K562 (cell line): ENCODE results near the gene C4orf50. TPM values are rescaled to one million over a fixed set of nuclear protein-coding genes. Genes with fewer than 3 reads are reported as not detected.

Experiments used
- ATAC-seq: fragments of 200-7000 bp; cut with Tn5 transposase; 3 replicates; pipeline ENCODE4 v1.9.1; 2020; ENCODE audit warnings: moderate library complexity
- BruUV-seq: library from RNA; stranded (reverse); fragments of 400-500 nt; replicated peaks from 2 replicates; lab custom pipeline; 2021; lab: Mats Ljungman, UMichigan
- CTCF ChIA-PET: fragments of 300-600 bp; formaldehyde crosslinking; extraction: SDS; loops from one replicate; lab custom pipeline; 2021; ENCODE audit warnings: low intra/inter-chr PET ratio; lab: Yijun Ruan, JAX
- POLR2A ChIA-PET: fragments of 300-600, 350-650 bp; sonication (Branson Sonifier 250); formaldehyde crosslinking; extraction: SDS; loops from one replicate; lab custom pipeline; 2021; ENCODE audit warnings: antibody characterized with exemption, inconsistent platforms; lab: Yijun Ruan, JAX
- DNase-seq, 4 experiments: peaks; one replicate each; pipeline versions ENCODE4 v3.0.0 to v3.0.0-alpha.2; 2011 to 2018; ENCODE audit warnings: low spot score in 3 of 4, mixed read lengths in 3 of 4; ENCODE audit errors: extremely low read depth in 1 of 4
- FAIRE-seq: peaks from 2 replicates; lab custom pipeline; 2011; peaks lifted over from hg19 to GRCh38; lab: Jason Lieb, UNC
- H2AFZ ChIP-seq: 2 replicates; pipeline ENCODE4 v1.6.0; 2011; ENCODE audit warnings: low read depth, low read length, control low read depth, inconsistent platforms
- H3K27ac ChIP-seq: fragments of 200-600 bp; 3 replicates; pipeline ENCODE4 v1.8.0; 2011; ENCODE audit warnings: low read depth, mild to moderate bottlenecking, control low read depth, inconsistent platforms, low read length, moderate library complexity, mixed read lengths; ENCODE audit errors: extremely low read depth
- H3K27me3 ChIP-seq, 2 experiments: fragments of 300-600 bp in 1 of 2; 2 replicates in 1 of 2; 3 replicates in 1 of 2; pipeline versions ENCODE4 v1.6.0 to v1.8.0; 2011; ENCODE audit warnings: inconsistent platforms in 2 of 2, low read length in 2 of 2, mild to moderate bottlenecking in 1 of 2, mixed read lengths in 1 of 2, moderate library complexity in 1 of 2; ENCODE audit not compliant: control insufficient read depth in 2 of 2, insufficient read depth in 2 of 2
- H3K36me3 ChIP-seq: fragments of 300-600 bp; 3 replicates; pipeline ENCODE4 v1.8.0; 2011; ENCODE audit warnings: mild to moderate bottlenecking, low read length, inconsistent platforms; ENCODE audit not compliant: control insufficient read depth, insufficient read depth
- H3K4me1 ChIP-seq, 2 experiments: fragments of 200-600 bp in 1 of 2; replicated peaks in 1 of 2; 2 replicates in 1 of 2; 3 replicates in 1 of 2; pipeline versions ENCODE4 v1.5.1 to v1.8.0; 2011; ENCODE audit warnings: inconsistent platforms in 2 of 2, low read length in 2 of 2, mild to moderate bottlenecking in 1 of 2, mixed read lengths in 1 of 2, moderate library complexity in 1 of 2; ENCODE audit not compliant: control insufficient read depth in 2 of 2, insufficient read depth in 2 of 2
- H3K4me2 ChIP-seq: 2 replicates; pipeline ENCODE4 v1.6.1; 2011; ENCODE audit warnings: low read length, control low read depth, inconsistent platforms, mixed read lengths; ENCODE audit not compliant: insufficient read depth
- H3K4me3 ChIP-seq: fragments of 200-600 bp; sonication (generic), shearing (Covaris generic); 2 replicates; pipeline ENCODE4 v1.5.1; 2016; ENCODE audit warnings: control low read depth, inconsistent platforms
- H3K79me2 ChIP-seq: fragments of 200-600 bp; 3 replicates; pipeline ENCODE4 v1.8.0; 2011; ENCODE audit warnings: low read length, inconsistent platforms; ENCODE audit not compliant: control insufficient read depth, insufficient read depth
- H3K9ac ChIP-seq, 2 experiments: 2 replicates each; pipeline versions ENCODE4 v1.6.0 to v1.6.1; 2011; ENCODE audit warnings: low read depth in 2 of 2, low read length in 2 of 2, control low read depth in 1 of 2, inconsistent platforms in 1 of 2, mild to moderate bottlenecking in 1 of 2, mixed read lengths in 1 of 2; ENCODE audit not compliant: insufficient read depth in 1 of 2
- H3K9me1 ChIP-seq: one replicate; pipeline ENCODE4 v1.6.0; 2011; ENCODE audit warnings: inconsistent platforms, mild to moderate bottlenecking, low read length, moderate library complexity; ENCODE audit not compliant: control insufficient read depth, insufficient read depth
- H3K9me3 ChIP-seq: replicated peaks from 2 replicates; pipeline ENCODE4 v1.5.1; 2011; ENCODE audit warnings: low read depth, low read length, inconsistent platforms; ENCODE audit not compliant: control insufficient read depth, insufficient read depth
- H4K20me1 ChIP-seq: replicated peaks from 2 replicates; pipeline ENCODE4 v1.6.1; 2011; ENCODE audit warnings: low read length, inconsistent platforms, mixed read lengths; ENCODE audit not compliant: control insufficient read depth, insufficient read depth
- E2F6 ChIP-seq, 2 experiments: IDR thresholded peaks; 2 replicates each; pipeline ENCODE4 v1.6.1; 2011; ENCODE audit warnings: borderline replicate concordance in 1 of 2, control low read depth in 1 of 2, low read depth in 1 of 2, low read length in 1 of 2, mild to moderate bottlenecking in 1 of 2, mixed read lengths in 1 of 2, moderate library complexity in 1 of 2; ENCODE audit not compliant: insufficient read depth in 1 of 2, insufficient read length in 1 of 2, poor library complexity in 1 of 2, severe bottlenecking in 1 of 2; ENCODE audit errors: extremely low read depth in 1 of 2
- PTRF ChIP-seq: fragments of 450-650 bp; IDR thresholded peaks from 2 replicates; pipeline ENCODE4 v1.6.1; 2016; ENCODE audit warnings: mild to moderate bottlenecking, missing genetic modification characterization, missing compliant biosample characterization
- RFX1 ChIP-seq: fragments of 450-650 bp; IDR thresholded peaks from 2 replicates; pipeline ENCODE4 v1.6.1; 2016; ENCODE audit warnings: mild to moderate bottlenecking, moderate library complexity
- WGBS: fragments of 100-300 bp; shearing (Covaris generic); methylation state at CpG from one replicate; pipeline ENCODE4 v1.1.6; 2016; ENCODE audit warnings: low coverage, mixed read lengths; ENCODE audit not compliant: insufficient coverage; ENCODE audit errors: missing lambda C conversion rate; 5-methylcytosine and 5-hydroxymethylcytosine counted together
- in situ Hi-C: fragments of 300-500 bp; cut with MboI; formaldehyde crosslinking; loops from 4 replicates; pipeline ENCODE4 v1.15.0; 2018; ENCODE audit warnings: inconsistent platforms, mixed read lengths
- intact Hi-C: fragments of 100-400 bp; cut with micrococcal nuclease; formaldehyde crosslinking; loops from 2 replicates; pipeline ENCODE4 v1.14.2; 2022
- polyA plus RNA-seq, 8 experiments: library from polyadenylated mRNA; depleted of rRNA in 4 of 8; stranded (reverse) in 5 of 8; unstranded in 3 of 8; fragments of >200 nt; fragmentation: Nextera tagmentation in 2 of 8; fragmentation: Illumina TruSeq in 1 of 8; extraction: Ambion mirVana in 2 of 8; extraction: Trizol in 1 of 8; gene quantifications; 2 replicates each; pipeline versions ENCODE4 v1.2.1 to v1.2.3, GENCODE V29; 2011 to 2014; ENCODE audit warnings: inconsistent platforms in 1 of 8, missing spikeins in 1 of 8
- total RNA-seq, 7 experiments: library from RNA; depleted of rRNA in 6 of 7; stranded (reverse); fragments of >200 nt in 6 of 7; fragmentation: Illumina TruSeq in 2 of 7; extraction: Trizol in 2 of 7; gene quantifications; 2 replicates each; pipeline versions ENCODE4 v1.2.1 to v1.2.3, GENCODE V29; 2011 to 2021; ENCODE audit warnings: low replicate concordance in 1 of 7

Gene C4orf50
- total and polyA plus RNA-seq, 9 of the 15 experiments (the other 6 are each of a cell fraction or from before 2014, with no cell fraction given) = not detected

- Histone ChIP-seq H3K9me1 (no peaks in the 10 kb centered on the region), H3K4me1 (no peaks in the 10 kb centered on the region), H3K36me3 (no peaks in the 10 kb centered on the region), H3K9ac (no peak overlapping the region), H3K79me2 (no peaks in the 10 kb centered on the region), H3K27me3 (peaks cover 10 to 61% of the 10 kb centered on the region in 2 experiments; a peak in 4 of 5 replicates), H3K4me3 (no peak overlapping the region), H4K20me1 (no peaks in the 10 kb centered on the region; the same call in none of the 2 replicates), H2AFZ (no peak overlapping the region), H3K27ac (no peak overlapping the region), H3K9me3 (no peaks in the 10 kb centered on the region)
- DNase-seq = no peak
- in situ Hi-C loops = no loop called here
- WGBS = 0% methylated on average over 18 of the region's 20 CpGs
- ChIA-PET CTCF (no interaction called here), POLR2A (interaction anchor here (1.3 kb wide), 1 partner anchor 10 kb away, joined by 6 read pairs; no protein-coding TSS in a partner anchor)
- intact Hi-C loops = no loop called here
- BruUV-seq = no TSS peak
- FAIRE-seq = no peak
- TF ChIP-seq PTRF (tag) (no peak), E2F6 (IDR thresholded peaks at IDR 0.05; ENCODE audit: borderline replicate concordance in 1 of 2, extremely low read depth in 1 of 2, insufficient read depth in 1 of 2, insufficient read length in 1 of 2, low read depth in 1 of 2, low read length in 1 of 2, poor library complexity in 1 of 2, severe bottlenecking in 1 of 2) (no peak), RFX1 (peak; percentile 34; the same call in 1 of the 2 replicates)
- TF ChIP-seq, all 486 proteins: peak for 1
- no peak for ATAC-seq
- H3K4me2 ChIP-seq = no peak overlapping the region
Measured at GRCh38 chr4:6021831-6022606, 3.8 kb upstream of the C4orf50 start.
